ENCODE data around the gene LY9.

- TF ChIP-seq CTCF (conservative IDR thresholded peaks at IDR 0.05; ENCODE audit: low read depth, low read length) (no peak), EZH2 (IDR thresholded peaks at IDR 0.05; ENCODE audit: borderline replicate concordance, low read depth, low read length, poor library complexity, severe bottlenecking) (no peak)
These were observed 6.8 kb upstream of the LY9 start for GRCh38 chr1:160789051-160789701.
